ENCODE results near the gene ZHX3. TPM values are rescaled to one million over a fixed set of nuclear protein-coding genes. Genes with fewer than 3 reads are reported as not detected.

ZHX3 gene
- total RNA-seq, 1 donor from 2014 or later = 9.1 TPM

DNA sequence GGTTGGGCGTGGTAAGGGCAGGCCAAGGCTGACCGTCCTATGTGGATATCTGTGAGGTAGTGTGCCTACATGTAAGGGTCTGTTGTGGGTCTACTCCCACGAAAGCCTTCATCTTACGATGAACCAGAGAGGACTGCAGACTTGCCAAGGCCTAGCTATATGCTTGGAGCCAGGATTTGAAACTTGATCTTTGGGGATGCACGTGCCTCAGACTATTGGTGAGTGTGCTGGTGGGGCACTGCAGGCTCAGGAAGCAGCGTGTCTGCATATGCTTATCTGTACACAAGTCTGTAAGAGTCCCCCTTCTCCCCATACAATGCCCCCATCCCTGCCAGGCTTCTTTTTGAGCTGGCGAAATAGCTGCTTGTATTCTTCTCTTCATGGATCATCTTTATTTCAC is 162.3 kb downstream of the ZHX3 start:
- H3K27me3 Mint-ChIP-seq = no peaks in the 10 kb centered on the region
- peak overlapping the region; percentile 67 for H3K27ac Mint-ChIP-seq
- TF ChIP-seq, protein P1, sequence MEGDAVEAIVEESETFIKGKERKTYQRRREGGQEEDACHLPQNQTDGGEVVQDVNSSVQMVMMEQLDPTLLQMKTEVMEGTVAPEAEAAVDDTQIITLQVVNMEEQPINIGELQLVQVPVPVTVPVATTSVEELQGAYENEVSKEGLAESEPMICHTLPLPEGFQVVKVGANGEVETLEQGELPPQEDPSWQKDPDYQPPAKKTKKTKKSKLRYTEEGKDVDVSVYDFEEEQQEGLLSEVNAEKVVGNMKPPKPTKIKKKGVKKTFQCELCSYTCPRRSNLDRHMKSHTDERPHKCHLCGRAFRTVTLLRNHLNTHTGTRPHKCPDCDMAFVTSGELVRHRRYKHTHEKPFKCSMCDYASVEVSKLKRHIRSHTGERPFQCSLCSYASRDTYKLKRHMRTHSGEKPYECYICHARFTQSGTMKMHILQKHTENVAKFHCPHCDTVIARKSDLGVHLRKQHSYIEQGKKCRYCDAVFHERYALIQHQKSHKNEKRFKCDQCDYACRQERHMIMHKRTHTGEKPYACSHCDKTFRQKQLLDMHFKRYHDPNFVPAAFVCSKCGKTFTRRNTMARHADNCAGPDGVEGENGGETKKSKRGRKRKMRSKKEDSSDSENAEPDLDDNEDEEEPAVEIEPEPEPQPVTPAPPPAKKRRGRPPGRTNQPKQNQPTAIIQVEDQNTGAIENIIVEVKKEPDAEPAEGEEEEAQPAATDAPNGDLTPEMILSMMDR (IDR thresholded peaks at IDR 0.05; ENCODE audit: unreplicated experiment) = no peak
- H3K36me3 Mint-ChIP-seq (ENCODE audit: insufficient read depth) = peaks cover 5% of the 10 kb centered on the region
- H3K4me3 Mint-ChIP-seq (ENCODE audit: low read depth) = no peak overlapping the region
- H3K9me3 Mint-ChIP-seq (ENCODE audit: low read depth) = no peaks in the 10 kb centered on the region
- peaks cover 33% of the 10 kb centered on the region for H3K4me1 Mint-ChIP-seq (ENCODE audit: low read depth)
- no peak for DNase-seq (ENCODE audit: low spot score, unreplicated experiment)

DNA sequence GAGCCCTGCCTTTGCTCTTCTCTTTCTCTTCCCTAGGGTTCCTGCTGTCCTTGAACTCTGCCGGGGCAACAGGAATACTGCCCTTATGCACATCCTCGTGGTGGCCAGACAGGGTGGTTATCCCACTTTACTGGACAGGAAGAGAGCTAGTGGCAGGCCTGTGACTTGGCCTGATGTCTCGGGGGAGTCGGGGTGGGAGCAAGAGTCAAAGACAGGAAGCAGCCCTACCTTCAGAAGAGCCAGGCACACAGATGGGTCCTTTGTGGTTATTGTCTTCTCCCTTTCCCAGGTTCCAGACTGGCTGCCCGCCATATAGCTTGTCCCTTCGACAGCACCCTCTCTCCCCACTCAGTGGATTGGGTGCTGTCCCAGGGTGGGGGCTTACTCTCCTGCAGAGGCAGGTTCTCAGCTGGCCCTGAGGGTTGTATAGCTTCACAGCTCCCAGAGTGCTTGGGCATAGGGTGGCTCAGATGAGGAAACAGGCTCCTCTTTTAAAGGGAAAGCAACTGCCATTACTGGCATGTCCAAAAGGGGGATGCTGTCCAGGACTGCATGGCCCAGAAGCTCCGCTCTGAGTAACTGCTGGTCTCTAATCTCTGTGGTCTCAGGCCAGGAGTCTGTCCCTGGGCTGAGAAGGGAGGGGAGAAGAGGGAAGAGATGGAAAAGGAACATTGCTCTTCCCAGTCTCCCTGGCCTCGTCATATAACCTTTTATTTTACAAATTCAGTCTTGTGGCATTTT is 162.9 kb downstream of the ZHX3 start:
- Mint-ChIP-seq H3K27ac (no peak overlapping the region), H3K36me3 (ENCODE audit: insufficient read depth) (peaks cover 2% of the 10 kb centered on the region), H3K9me3 (ENCODE audit: low read depth) (no peaks in the 10 kb centered on the region), H3K4me3 (ENCODE audit: low read depth) (no peak overlapping the region), H3K4me1 (ENCODE audit: low read depth) (peaks cover 33% of the 10 kb centered on the region), H3K27me3 (no peaks in the 10 kb centered on the region)
- TF ChIP-seq, protein P1 (IDR thresholded peaks at IDR 0.05; ENCODE audit: unreplicated experiment) = no peak
- no peak for DNase-seq (ENCODE audit: low spot score, unreplicated experiment)

DNA sequence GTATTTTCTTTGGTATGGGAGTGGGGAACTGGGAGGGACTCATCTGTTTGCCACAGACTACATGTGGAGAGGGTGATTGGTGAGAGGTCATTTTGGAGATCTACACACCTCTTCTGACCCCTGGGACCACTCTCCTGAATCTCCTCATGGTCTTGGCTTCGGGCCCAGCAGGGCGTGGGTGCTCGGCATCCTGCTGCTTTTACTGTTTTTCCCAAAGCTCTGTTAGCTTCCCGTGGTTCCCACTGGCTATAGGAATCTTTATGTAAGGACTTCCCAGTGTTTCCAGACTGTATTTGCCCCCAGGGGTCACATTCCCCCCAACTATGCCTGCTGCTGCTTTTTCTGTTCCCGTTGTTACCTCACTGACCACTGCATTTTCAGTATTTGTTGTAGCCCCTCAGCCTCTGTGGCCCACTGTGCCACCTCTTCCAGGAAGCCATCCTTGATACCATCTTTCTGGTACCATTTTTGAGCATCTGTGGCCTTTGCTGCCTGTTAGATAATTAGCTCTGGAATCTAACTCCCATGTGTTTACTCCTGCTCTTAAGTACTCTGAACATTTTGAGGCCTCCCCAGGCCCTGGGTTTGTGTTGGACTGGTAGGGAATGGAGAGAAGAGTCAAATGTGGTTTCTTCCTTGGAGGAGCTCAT is 165.3 kb downstream of the ZHX3 start:
- peaks cover 30% of the 10 kb centered on the region for H3K4me1 Mint-ChIP-seq (ENCODE audit: low read depth)
- DNase-seq (ENCODE audit: low spot score, unreplicated experiment) = no peak
- peak overlapping the region; percentile 84 for H3K27ac Mint-ChIP-seq
- TF ChIP-seq, protein P1 (IDR thresholded peaks at IDR 0.05; ENCODE audit: unreplicated experiment) = no peak
- no peaks in the 10 kb centered on the region for H3K27me3 Mint-ChIP-seq
- no peaks in the 10 kb centered on the region for H3K9me3 Mint-ChIP-seq (ENCODE audit: low read depth)
- no peaks in the 10 kb centered on the region for H3K36me3 Mint-ChIP-seq (ENCODE audit: insufficient read depth)
- H3K4me3 Mint-ChIP-seq (ENCODE audit: low read depth) = no peak overlapping the region

DNA sequence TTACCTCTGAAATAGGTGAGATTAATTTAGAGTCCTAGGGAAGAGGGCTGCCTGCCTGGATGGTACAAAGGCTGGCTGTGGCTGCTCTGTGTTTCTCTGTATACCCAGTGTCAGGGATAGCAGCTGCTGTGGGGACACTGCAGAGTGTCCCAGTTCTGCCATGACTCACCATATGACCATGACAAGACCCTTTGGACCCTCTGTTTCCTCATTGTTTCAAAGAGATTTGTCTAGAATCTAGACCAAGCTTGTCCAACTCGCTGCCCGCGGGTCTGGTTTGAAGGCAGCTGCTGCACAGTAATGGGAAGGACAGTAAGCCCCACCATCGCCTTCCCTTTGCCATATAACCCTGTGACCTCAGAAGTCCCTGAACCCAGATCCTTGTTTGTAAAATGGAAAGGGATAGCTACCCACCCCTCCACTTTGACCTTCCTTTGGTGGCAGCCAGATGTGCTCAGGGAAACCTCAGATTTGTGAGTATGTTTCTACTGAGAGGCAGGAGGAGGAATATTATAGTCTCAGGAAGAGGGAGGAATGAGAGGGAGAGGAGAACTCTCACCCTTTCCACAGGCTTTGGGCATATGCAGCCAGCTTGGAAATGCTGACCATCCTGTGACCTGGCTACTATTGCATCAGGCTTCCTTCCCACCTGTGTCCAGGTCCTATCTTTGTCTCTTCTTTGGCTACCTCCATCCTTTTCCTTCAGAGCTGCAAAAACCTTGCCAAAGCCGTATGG is 166.2 kb downstream of the ZHX3 start:
- DNase-seq (ENCODE audit: low spot score, unreplicated experiment) = no peak
- no peaks in the 10 kb centered on the region for H3K9me3 Mint-ChIP-seq (ENCODE audit: low read depth)
- peaks cover 3% of the 10 kb centered on the region for H3K36me3 Mint-ChIP-seq (ENCODE audit: insufficient read depth)
- H3K4me3 Mint-ChIP-seq (ENCODE audit: low read depth) = no peak overlapping the region
- H3K4me1 Mint-ChIP-seq (ENCODE audit: low read depth) = peaks cover 26% of the 10 kb centered on the region
- H3K27me3 Mint-ChIP-seq = no peaks in the 10 kb centered on the region
- H3K27ac Mint-ChIP-seq = no peak overlapping the region
- TF ChIP-seq, protein P1 (IDR thresholded peaks at IDR 0.05; ENCODE audit: unreplicated experiment) = no peak

DNA sequence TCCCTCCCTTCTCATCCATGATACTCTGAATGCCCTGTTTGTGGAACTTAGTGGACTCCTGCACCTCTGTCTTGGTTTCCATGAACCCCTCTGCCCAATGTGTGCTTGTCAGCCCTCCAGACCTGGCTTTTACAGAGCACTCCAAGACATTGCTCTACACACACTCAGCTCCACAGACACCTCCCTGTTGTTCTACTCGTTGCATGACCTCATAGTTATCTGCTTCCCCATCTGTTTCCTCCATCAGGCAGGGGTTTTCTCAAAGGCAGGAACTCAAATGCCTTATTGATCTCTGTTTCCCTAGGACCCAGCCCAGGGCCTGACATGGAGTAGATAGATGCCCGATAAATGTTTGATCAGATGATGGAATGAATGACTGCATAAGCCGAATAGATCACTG is 166.9 kb downstream of the ZHX3 start:
- H3K9me3 Mint-ChIP-seq (ENCODE audit: low read depth) = no peaks in the 10 kb centered on the region
- no peak overlapping the region for H3K4me3 Mint-ChIP-seq (ENCODE audit: low read depth)
- no peaks in the 10 kb centered on the region for H3K27me3 Mint-ChIP-seq
- peaks cover 24% of the 10 kb centered on the region for H3K4me1 Mint-ChIP-seq (ENCODE audit: low read depth)
- DNase-seq (ENCODE audit: low spot score, unreplicated experiment) = no peak
- H3K36me3 Mint-ChIP-seq (ENCODE audit: insufficient read depth) = peaks cover 3% of the 10 kb centered on the region
- TF ChIP-seq, protein P1 (IDR thresholded peaks at IDR 0.05; ENCODE audit: unreplicated experiment) = no peak
- peak overlapping the region; percentile 87 for H3K27ac Mint-ChIP-seq

All from progenitor cell of endocrine pancreas (in vitro differentiated cells).